ENCODE measurements around the gene ARFGAP1.

Gene ARFGAP1

GRCh38 chr20:63312690-63313348 is 40.2 kb downstream of the ARFGAP1 start:
- Histone ChIP-seq H3K4me1 (ENCODE audit: control insufficient read depth, low read length) (no peaks in the 10 kb centered on the region), H3K4me2 (ENCODE audit: low read length) (no peak overlapping the region), H3K4me3 (ENCODE audit: low read length) (no peak overlapping the region), H3K9me2 (replicated peaks; ENCODE audit: control insufficient read depth, low read length) (no peaks in the 10 kb centered on the region), H3K27ac (ENCODE audit: low read depth, low read length) (no peak overlapping the region), H4K20me1 (ENCODE audit: control insufficient read depth, insufficient read depth, low read depth, low read length) (no peaks in the 10 kb centered on the region), H3K79me2 (ENCODE audit: control insufficient read depth, low read length) (no peaks in the 10 kb centered on the region), H3K36me3 (ENCODE audit: control insufficient read depth, low read length) (no peaks in the 10 kb centered on the region), H3K27me3 (ENCODE audit: control insufficient read depth, low read length) (no peaks in the 10 kb centered on the region), H3F3A (ENCODE audit: control insufficient read depth, insufficient read depth) (no peaks in the 10 kb centered on the region), H3K9me3 (ENCODE audit: control insufficient read depth, insufficient read depth, low read length) (no peaks in the 10 kb centered on the region)
- no peak for TF ChIP-seq EZH2phosphoT487 (IDR thresholded peaks at IDR 0.05; ENCODE audit: borderline replicate concordance, low read length)
- TF ChIP-seq, protein P1, sequence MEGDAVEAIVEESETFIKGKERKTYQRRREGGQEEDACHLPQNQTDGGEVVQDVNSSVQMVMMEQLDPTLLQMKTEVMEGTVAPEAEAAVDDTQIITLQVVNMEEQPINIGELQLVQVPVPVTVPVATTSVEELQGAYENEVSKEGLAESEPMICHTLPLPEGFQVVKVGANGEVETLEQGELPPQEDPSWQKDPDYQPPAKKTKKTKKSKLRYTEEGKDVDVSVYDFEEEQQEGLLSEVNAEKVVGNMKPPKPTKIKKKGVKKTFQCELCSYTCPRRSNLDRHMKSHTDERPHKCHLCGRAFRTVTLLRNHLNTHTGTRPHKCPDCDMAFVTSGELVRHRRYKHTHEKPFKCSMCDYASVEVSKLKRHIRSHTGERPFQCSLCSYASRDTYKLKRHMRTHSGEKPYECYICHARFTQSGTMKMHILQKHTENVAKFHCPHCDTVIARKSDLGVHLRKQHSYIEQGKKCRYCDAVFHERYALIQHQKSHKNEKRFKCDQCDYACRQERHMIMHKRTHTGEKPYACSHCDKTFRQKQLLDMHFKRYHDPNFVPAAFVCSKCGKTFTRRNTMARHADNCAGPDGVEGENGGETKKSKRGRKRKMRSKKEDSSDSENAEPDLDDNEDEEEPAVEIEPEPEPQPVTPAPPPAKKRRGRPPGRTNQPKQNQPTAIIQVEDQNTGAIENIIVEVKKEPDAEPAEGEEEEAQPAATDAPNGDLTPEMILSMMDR (IDR thresholded peaks at IDR 0.05; ENCODE audit: low read depth, low read length, poor library complexity, severe bottlenecking): no peak

DNA sequence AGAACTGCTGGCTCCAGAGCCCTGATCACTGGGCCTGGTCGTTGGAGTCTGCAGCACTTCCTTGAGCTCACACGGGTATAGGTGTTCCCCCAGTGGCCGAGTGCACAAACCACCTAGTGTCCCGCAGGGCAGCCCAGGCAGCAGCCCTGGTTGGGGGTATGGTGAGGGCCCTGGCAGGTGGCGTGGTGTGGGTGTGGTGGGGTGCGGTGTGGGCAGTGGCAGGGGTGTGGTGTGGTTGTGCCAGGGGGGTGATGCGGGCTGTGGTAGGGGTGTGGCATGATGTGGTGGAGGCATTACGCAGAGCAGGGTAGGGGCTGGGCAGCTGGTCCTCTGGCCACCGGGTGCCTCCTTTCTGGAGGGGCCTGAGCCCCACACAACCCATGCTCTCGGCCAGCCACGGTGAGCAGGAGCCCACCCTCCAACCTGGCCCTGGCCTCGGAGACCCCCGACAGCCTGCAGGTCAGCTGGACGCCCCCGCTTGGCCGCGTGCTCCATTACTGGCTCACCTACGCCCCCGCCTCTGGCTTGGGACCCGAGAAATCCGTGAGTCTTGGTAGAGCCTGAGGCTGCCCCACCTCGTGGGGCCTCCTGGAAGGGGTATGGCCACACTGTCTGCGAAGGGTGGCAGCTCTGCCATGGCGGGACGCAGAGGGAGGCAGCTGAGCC is 40.9 kb downstream of the ARFGAP1 start:
- no peak overlapping the region for H3K4me3 ChIP-seq (ENCODE audit: low read length)
- no peak overlapping the region for H3K4me2 ChIP-seq (ENCODE audit: low read length)
- no peaks in the 10 kb centered on the region for H3K4me1 ChIP-seq (ENCODE audit: control insufficient read depth, low read length)
- no peaks in the 10 kb centered on the region for H3F3A ChIP-seq (ENCODE audit: control insufficient read depth, insufficient read depth)
- H3K27me3 ChIP-seq (ENCODE audit: control insufficient read depth, low read length): no peaks in the 10 kb centered on the region
- H4K20me1 ChIP-seq (ENCODE audit: control insufficient read depth, insufficient read depth, low read depth, low read length): no peaks in the 10 kb centered on the region
- no peaks in the 10 kb centered on the region for H3K9me3 ChIP-seq (ENCODE audit: control insufficient read depth, insufficient read depth, low read length)
- no peak overlapping the region for H3K27ac ChIP-seq (ENCODE audit: low read depth, low read length)
- TF ChIP-seq, protein P1 (IDR thresholded peaks at IDR 0.05; ENCODE audit: low read depth, low read length, poor library complexity, severe bottlenecking): no peak
- no peak for TF ChIP-seq EZH2phosphoT487 (IDR thresholded peaks at IDR 0.05; ENCODE audit: borderline replicate concordance, low read length)
- no peaks in the 10 kb centered on the region for H3K79me2 ChIP-seq (ENCODE audit: control insufficient read depth, low read length)
- no peaks in the 10 kb centered on the region for H3K9me2 ChIP-seq (replicated peaks; ENCODE audit: control insufficient read depth, low read length)
- H3K36me3 ChIP-seq (ENCODE audit: control insufficient read depth, low read length): no peaks in the 10 kb centered on the region

DNA sequence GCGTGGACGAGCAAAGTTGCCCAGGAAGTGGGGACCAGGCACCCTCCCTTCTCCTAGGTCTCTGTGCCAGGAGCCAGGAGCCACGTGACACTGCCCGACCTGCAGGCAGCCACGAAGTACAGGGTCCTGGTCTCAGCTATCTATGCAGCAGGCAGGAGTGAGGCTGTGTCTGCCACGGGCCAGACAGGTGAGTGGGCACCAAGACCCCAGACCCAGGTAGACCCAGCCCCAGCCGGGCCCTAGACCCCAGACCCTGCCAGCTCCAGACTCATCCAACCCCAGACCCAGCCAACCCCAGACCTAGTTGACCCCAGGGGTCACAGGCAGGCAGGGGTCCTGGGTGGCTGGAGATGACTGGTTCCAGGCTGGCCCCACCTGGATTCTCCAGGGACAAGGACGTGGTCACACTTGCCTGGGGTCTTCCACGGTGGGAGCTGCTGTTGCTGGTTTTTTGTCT is 41.4 kb downstream of the ARFGAP1 start:
- Histone ChIP-seq H3K9me3 (ENCODE audit: control insufficient read depth, insufficient read depth, low read length) (no peaks in the 10 kb centered on the region), H3K36me3 (ENCODE audit: control insufficient read depth, low read length) (no peaks in the 10 kb centered on the region), H3K9me2 (replicated peaks; ENCODE audit: control insufficient read depth, low read length) (no peaks in the 10 kb centered on the region), H3K4me3 (ENCODE audit: low read length) (no peak overlapping the region), H3K79me2 (ENCODE audit: control insufficient read depth, low read length) (no peaks in the 10 kb centered on the region), H4K20me1 (ENCODE audit: control insufficient read depth, insufficient read depth, low read depth, low read length) (no peaks in the 10 kb centered on the region), H3F3A (ENCODE audit: control insufficient read depth, insufficient read depth) (no peaks in the 10 kb centered on the region), H3K27me3 (ENCODE audit: control insufficient read depth, low read length) (no peaks in the 10 kb centered on the region), H3K4me1 (ENCODE audit: control insufficient read depth, low read length) (no peaks in the 10 kb centered on the region), H3K4me2 (ENCODE audit: low read length) (no peak overlapping the region), H3K27ac (ENCODE audit: low read depth, low read length) (no peak overlapping the region)
- TF ChIP-seq, protein P1 (IDR thresholded peaks at IDR 0.05; ENCODE audit: low read depth, low read length, poor library complexity, severe bottlenecking): no peak
- TF ChIP-seq EZH2phosphoT487 (IDR thresholded peaks at IDR 0.05; ENCODE audit: borderline replicate concordance, low read length): no peak

Data from DOHH2 (cell line).